GM13977 (cell line): Measurements from ENCODE around the gene STK24.

Experiments used
- DNase-seq: peaks from one replicate; pipeline ENCODE4 v3.0.0; 2012; ENCODE audit warnings: low spot score
- CTCF ChIP-seq: IDR thresholded peaks from 2 replicates; pipeline ENCODE4 v1.5.1; 2012; ENCODE audit warnings: mild to moderate bottlenecking, control low read depth; ENCODE audit not compliant: insufficient read depth; ENCODE audit errors: extremely low read depth, missing control alignments
- in situ Hi-C: fragments of 300-500 bp; cut with MboI; formaldehyde crosslinking; loops from one replicate; pipeline ENCODE4 v1.12.0; 2022; ENCODE audit warnings: low sequenced_read_pairs, low pct_unique_long_range_greater_than_20kb, mixed read lengths, inconsistent platforms; ENCODE audit not compliant: unreplicated experiment

The STK24 gene

GRCh38 chr13:98446234-98446621, 130.7 kb downstream of the STK24 start:
- DNase-seq = no peak
- in situ Hi-C loops = loop anchor here (10.0 kb wide), 1 partner anchor 209 kb away; no protein-coding TSS in a partner anchor
- TF ChIP-seq CTCF = no peak

- TF ChIP-seq CTCF = peak; percentile 99
- in situ Hi-C loops = loop anchor here (10.0 kb wide), 1 partner anchor 209 kb away; no protein-coding TSS in a partner anchor
- DNase-seq = peak; percentile 87
These were observed 131.3 kb downstream of the STK24 start for GRCh38 chr13:98445340-98446233.

GRCh38 chr13:98444381-98444780, 132.5 kb downstream of the STK24 start:
- in situ Hi-C loops = loop anchor here (10.0 kb wide), 1 partner anchor 210 kb away; no protein-coding TSS in a partner anchor
- TF ChIP-seq CTCF = no peak
- no peak for DNase-seq

- no peak for TF ChIP-seq CTCF
- no peak for DNase-seq
- in situ Hi-C loops = loop anchor here (10.0 kb wide), 1 partner anchor 211 kb away; no protein-coding TSS in a partner anchor
These were observed 133.0 kb downstream of the STK24 start for GRCh38 chr13:98443800-98444325.

GRCh38 chr13:98443329-98443728, 133.6 kb downstream of the STK24 start:
- in situ Hi-C loops = loop anchor here (10.0 kb wide), 1 partner anchor 211 kb away; no protein-coding TSS in a partner anchor
- TF ChIP-seq CTCF = no peak
- no peak for DNase-seq

- TF ChIP-seq CTCF = no peak
- in situ Hi-C loops = loop anchor here (10.0 kb wide), 1 partner anchor 212 kb away; no protein-coding TSS in a partner anchor
- DNase-seq = no peak
These were observed 134.3 kb downstream of the STK24 start for GRCh38 chr13:98442391-98443230.
